HS-5 (cell line): Measurements from ENCODE around the gene PLPP4.

Experiments
- DNase-seq: peaks from one replicate; pipeline ENCODE4 v3.0.0-alpha.2; 2012; ENCODE audit warnings: low read depth

Gene PLPP4

GRCh38 chr10:120610791-120611190, 153.8 kb downstream of the PLPP4 start:
- no peak for DNase-seq

GRCh38 chr10:120612756-120613155, 155.7 kb downstream of the PLPP4 start:
- no peak for DNase-seq

DNA sequence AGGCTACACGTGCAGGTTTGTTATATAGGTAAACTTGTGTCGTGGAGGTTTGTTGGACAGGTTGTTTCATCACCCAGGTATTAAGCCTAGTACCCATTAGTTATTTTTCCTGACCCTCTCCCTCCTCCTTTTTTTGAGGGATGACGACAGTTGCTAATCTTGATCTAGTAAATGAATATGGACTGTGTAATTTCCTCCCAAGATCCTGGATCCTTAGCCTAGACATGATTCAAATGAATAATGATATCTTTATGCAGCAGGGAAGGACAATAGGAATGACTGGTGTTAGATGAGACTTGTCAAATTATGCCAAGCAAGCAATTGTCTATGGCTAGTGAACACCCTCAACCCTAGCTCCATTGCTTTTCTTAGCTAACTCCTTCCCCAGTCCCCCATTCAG, 156.2 kb downstream of the PLPP4 start:
- DNase-seq: no peak

DNA sequence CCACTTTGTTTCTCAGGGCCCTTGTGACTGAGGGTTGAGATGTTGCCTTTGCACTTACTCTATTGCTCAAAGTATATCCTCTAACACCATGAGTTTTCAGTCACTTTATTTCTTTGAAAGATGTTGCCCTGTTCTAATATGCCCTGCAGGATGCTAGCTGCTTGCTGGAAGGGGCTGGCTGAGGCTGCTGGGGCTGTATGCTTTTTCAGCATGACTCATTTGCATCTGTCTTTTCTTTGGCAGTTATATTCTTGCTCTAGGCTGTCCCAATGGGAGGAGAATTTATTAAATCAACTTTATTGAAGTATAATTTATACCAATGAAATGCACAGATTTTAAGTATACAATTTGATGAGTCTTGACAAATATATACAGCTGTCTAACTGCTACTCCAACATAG, 157.7 kb downstream of the PLPP4 start:
- no peak for DNase-seq

- no peak for DNase-seq
Observed at GRCh38 chr10:120616311-120616911, 159.4 kb downstream of the PLPP4 start.

DNA sequence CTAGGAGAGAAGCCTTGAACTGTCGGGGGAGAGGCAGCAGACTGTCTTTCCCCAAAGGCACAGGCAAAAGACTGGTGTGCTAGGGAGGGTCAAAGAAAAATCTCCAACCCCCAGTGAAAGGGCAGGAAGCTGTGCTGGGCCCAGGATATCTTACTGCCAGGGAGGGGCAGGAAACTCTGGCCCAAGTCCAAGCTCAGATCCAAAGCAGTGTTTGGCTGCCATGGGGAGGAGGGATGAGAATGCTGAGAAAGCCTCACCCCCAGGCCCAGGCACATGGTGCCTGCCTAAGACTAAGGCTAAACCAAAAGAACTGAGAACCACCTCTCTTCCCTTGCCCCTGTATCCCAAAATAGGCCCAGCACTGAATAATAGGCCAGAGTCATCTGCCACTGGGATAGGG, 171.2 kb downstream of the PLPP4 start:
- DNase-seq: no peak

DNA sequence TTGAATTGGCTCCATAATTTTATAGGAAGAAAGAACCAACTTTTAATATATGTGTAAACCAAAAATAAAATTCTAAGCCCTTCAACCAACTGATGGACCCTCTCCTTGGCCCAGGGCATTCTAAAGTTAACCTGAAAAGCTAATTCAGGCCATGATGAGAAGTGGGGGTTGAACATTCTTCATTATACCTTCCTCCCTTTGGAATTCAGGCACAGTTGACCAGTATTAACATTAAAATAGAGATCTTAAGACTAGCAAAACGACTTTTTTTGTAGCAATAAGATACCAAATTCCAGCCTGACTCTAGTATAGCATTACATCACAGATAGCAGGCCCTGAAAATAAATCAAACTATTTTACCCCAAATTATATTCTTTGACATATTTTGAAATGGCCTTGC, 173.2 kb downstream of the PLPP4 start:
- no peak for DNase-seq

DNA sequence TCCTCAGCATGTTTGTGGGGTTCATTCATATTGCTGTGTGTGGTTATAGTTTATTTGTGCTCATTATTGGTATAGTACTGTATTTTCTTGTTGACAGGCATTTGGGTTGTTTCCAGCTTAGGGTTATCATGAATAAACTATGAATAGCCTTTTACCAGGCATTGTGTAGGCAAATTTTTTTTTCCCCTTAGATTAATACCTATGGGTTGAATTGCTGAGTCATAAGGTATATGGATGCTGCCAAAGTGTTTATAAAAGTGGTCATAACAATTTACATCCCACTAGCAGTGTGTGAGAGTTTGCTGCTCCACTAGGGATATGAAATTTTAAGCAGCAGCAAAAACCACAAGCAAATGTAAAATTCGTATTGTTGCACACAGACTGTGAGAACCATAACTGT, 175.0 kb downstream of the PLPP4 start:
- no peak for DNase-seq

DNA sequence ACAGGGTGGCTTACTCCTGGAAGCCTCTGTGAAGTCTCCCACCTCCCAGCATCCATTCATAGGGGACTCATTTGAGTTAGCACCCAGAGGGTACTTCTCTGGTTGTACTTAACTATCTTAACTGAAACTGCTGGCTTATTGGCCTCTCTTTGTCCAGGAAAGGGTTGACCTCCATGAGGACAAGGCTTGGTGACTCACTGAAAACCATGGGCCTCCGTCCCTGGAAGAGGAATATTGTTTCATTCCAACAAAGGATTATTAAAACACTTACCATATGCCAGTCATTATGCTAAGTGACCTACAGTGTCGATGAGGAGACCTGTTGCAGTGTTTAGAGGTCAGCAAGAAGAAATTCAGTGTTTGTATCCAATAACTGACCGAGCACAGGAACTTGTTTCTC, 175.9 kb downstream of the PLPP4 start:
- no peak for DNase-seq

DNA sequence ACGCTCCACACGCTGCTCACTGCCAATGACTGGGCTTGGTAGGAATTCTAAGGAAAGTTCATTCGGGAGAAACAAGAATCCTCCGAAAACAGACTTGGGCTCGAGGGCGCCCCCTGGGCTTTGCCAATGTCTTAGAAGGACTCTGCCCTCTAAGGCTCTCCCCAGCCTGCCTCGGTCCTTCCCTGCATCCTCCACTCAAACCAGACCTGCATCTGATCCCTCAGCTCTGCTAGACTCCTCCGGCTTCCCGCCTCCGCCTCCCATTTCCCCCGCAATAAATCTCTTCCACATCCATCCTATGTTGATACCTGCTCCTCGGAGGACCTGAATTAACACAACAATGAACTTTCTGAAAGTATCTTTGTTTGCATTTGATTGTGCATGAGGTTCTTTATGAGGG, 177.6 kb downstream of the PLPP4 start:
- no peak for DNase-seq
